ENCODE results near the gene JAK1. TPM values are rescaled to one million over a fixed set of nuclear protein-coding genes. Genes with fewer than 3 reads are reported as not detected.

JAK1 gene
- polyA plus RNA-seq, 2 of the 4 experiments (the other 2 are of a cell fraction): 110 to 159 TPM

- Histone ChIP-seq H3K4me3 (no peak overlapping the region), H3K4me1 (peaks cover 4% of the 10 kb centered on the region), H3K9me3 (no peaks in the 10 kb centered on the region), H3K27ac (no peak overlapping the region), H3K4me2 (no peak overlapping the region)
- WGBS (ENCODE audit: missing lambda C conversion rate): 96% methylated on average over 3 of the region's 3 CpGs
- TF ChIP-seq FOXS1 (CRISPR knock-in tag; IDR thresholded peaks at IDR 0.05): no peak
- TF ChIP-seq HOXA7 (CRISPR knock-in tag; IDR thresholded peaks at IDR 0.05): no peak
- ChIA-PET POLR2A (no interaction called here), CTCF (interaction anchor here (1.6 kb wide), 1 partner anchor 81 kb away, joined by 7 read pairs; no protein-coding TSS in a partner anchor)
- ATAC-seq: no peak
- no peak for FAIRE-seq
- DNase-seq (ENCODE audit: low read depth in 1 of 2, low spot score in 1 of 2): no peak
Observed at GRCh38 chr1:64976361-64976760, 10.0 kb upstream of the JAK1 start.

- FAIRE-seq (no peak), ATAC-seq (no peak)
Observed at GRCh38 chr1:64975740-64976139, 9.4 kb upstream of the JAK1 start.

GRCh38 chr1:64975127-64975526, 8.8 kb upstream of the JAK1 start:
- H3K4me2 ChIP-seq: no peak overlapping the region
- DNase-seq (ENCODE audit: low read depth in 1 of 2, low spot score in 1 of 2) (no peak), FAIRE-seq (no peak), ATAC-seq (no peak)
- no peaks in the 10 kb centered on the region for H3K4me1 ChIP-seq
- WGBS (ENCODE audit: missing lambda C conversion rate): 73% methylated on average over 1 of the region's 1 CpG
- ChIA-PET CTCF (no interaction called here), POLR2A (no interaction called here)
- no peak for TF ChIP-seq JUN (IDR thresholded peaks at IDR 0.05)
- no peak for TF ChIP-seq GATA3 (IDR thresholded peaks at IDR 0.05; ENCODE audit: borderline replicate concordance)
- no peak for TF ChIP-seq CHD4 (IDR thresholded peaks at IDR 0.05; ENCODE audit: borderline replicate concordance)
- no peak for TF ChIP-seq ZSCAN20 (CRISPR knock-in tag; IDR thresholded peaks at IDR 0.05)
- no peak for TF ChIP-seq CBX2 (IDR thresholded peaks at IDR 0.05; ENCODE audit: borderline replicate concordance, low read depth)
- TF ChIP-seq MYC (IDR thresholded peaks at IDR 0.05; ENCODE audit: borderline replicate concordance, low read length): no peak
- no peak for TF ChIP-seq HOXB5 (CRISPR knock-in tag; IDR thresholded peaks at IDR 0.05)
- TF ChIP-seq MAX (IDR thresholded peaks at IDR 0.05): no peak
- no peak for TF ChIP-seq CTCF (IDR thresholded peaks at IDR 0.05)
- TF ChIP-seq ATOH8 (CRISPR knock-in tag; IDR thresholded peaks at IDR 0.05; ENCODE audit: low read depth): no peak
- TF ChIP-seq EP300 (IDR thresholded peaks at IDR 0.05): no peak
- TF ChIP-seq HEYL (CRISPR knock-in tag; IDR thresholded peaks at IDR 0.05): no peak
- TF ChIP-seq MAZ (IDR thresholded peaks at IDR 0.05; ENCODE audit: borderline replicate concordance, low read depth, low read length): no peak
- no peak for TF ChIP-seq SMC3 (IDR thresholded peaks at IDR 0.05)
- no peak for TF ChIP-seq PBX3 (IDR thresholded peaks at IDR 0.05)
- TF ChIP-seq KDM5A (IDR thresholded peaks at IDR 0.05): no peak
- no peaks in the 10 kb centered on the region for H3K9me3 ChIP-seq
- H3K27ac ChIP-seq: no peak overlapping the region
- no peak overlapping the region for H3K4me3 ChIP-seq

More at GRCh38 chr1:64975740-64976139, 9.4 kb upstream of the JAK1 start:
- no peaks in the 10 kb centered on the region for H3K4me1 ChIP-seq
- H3K4me3 ChIP-seq: no peak overlapping the region
- ChIA-PET POLR2A (no interaction called here), CTCF (no interaction called here)
- H3K9me3 ChIP-seq: no peaks in the 10 kb centered on the region
- H3K27ac ChIP-seq: no peak overlapping the region
- DNase-seq (ENCODE audit: low read depth in 1 of 2, low spot score in 1 of 2): no peak
- no peak overlapping the region for H3K4me2 ChIP-seq
- TF ChIP-seq MAZ (IDR thresholded peaks at IDR 0.05; ENCODE audit: borderline replicate concordance, low read depth, low read length) (no peak), ELK1 (IDR thresholded peaks at IDR 0.05; ENCODE audit: low read depth, low read length) (no peak), GATA3 (IDR thresholded peaks at IDR 0.05; ENCODE audit: borderline replicate concordance) (no peak), PHF8 (IDR thresholded peaks at IDR 0.05; ENCODE audit: borderline replicate concordance, low read depth) (no peak), FOXS1 (CRISPR knock-in tag; IDR thresholded peaks at IDR 0.05) (no peak), EP300 (IDR thresholded peaks at IDR 0.05) (no peak), NPAS2 (CRISPR knock-in tag; IDR thresholded peaks at IDR 0.05; ENCODE audit: borderline replicate concordance) (no peak), CEBPB (IDR thresholded peaks at IDR 0.05) (no peak), HES2 (IDR thresholded peaks at IDR 0.05) (no peak), TFCP2L1 (CRISPR knock-in tag; IDR thresholded peaks at IDR 0.05) (no peak), FOSL2 (IDR thresholded peaks at IDR 0.05) (no peak), FOSL2 (CRISPR knock-in tag; IDR thresholded peaks at IDR 0.05) (no peak), RAD21 (conservative IDR thresholded peaks at IDR 0.05 in 1 of 2, IDR thresholded peaks at IDR 0.05 in 1 of 2) (no peak)
- 78% methylated on average over 5 of the region's 5 CpGs for WGBS (ENCODE audit: missing lambda C conversion rate)
